NCI-H146 treated with DMSO at 0.1 percent for 48 hours (cell line): ENCODE data around the gene CEBPE.
A peak's percentile ranks its signal among the peaks of the same experiment; 100 is the strongest.
"Not testable (repeated sequence)": the region's sequence is repeated elsewhere in the genome, so short reads cannot be mapped to it uniquely, and the experiment has no call there.

Source experiments
- DNase-seq: peaks from one replicate; lab custom pipeline; 2025; ENCODE audit not compliant: unreplicated experiment; lab: John Stamatoyannopoulos, UW

CEBPE gene

DNA sequence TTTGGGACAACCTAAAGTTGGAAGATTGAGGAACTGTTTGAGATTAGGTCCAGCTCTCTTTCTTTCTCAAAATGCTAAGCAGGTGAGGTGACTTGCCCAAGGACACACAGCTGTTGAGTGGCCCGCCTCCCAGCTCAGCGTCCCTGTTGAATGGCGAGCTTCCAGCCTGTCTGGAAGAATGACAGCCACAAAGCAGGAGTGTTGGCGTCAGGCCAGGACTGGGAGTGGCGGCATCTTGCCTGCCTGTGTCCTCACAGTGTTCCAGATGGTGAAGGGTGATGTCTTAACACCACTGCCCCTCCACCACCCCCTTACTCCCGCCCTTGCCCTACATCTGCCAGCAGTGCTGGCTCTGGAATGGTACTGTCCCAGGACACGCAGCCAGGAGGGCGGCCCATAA lies 4.4 kb upstream of the CEBPE start:
- no peak for DNase-seq

GRCh38 chr14:23122086-23122485 lies 3.0 kb upstream of the CEBPE start:
- DNase-seq, result no peak

- DNase-seq, result no peak
These were observed 2.3 kb upstream of the CEBPE start for GRCh38 chr14:23121361-23121771.

DNA sequence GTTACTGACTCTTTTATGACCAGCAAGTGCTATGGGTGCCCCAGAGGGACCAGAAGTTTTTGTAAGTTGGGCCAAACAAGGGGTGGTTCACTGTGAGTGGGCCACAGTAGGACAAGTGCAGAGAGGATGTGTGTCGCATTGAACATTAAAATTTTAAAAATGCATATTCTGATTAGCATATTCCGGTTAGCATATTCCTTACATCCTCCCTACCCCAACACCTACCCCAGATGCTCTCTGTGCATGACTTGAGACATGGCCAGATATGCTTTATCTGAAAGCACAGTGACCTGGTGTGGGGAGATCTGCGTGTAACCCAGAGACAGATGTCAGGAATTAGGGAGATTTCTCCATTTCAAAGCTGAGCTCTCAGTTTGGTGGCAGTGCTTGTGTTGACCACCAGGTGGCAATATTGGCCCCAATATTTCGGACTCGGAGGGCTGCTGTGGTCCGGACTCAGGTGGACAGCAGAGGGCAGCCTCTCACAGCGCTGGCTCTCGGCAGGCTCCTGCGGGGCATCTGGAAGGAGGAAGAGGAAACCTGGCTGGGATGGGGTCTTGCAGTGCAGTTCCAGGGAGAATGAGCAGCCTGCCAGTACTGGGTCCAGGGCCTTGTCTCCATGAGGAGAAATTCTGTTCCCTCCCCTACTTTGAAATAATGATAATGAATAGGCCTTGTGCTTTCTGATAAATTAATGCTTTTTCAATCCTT lies 1.6 kb upstream of the CEBPE start:
- DNase-seq, result peak; percentile 61

GRCh38 chr14:23119363-23120327 lies 590 bp upstream of the CEBPE start:
- DNase-seq, result no peak

DNA sequence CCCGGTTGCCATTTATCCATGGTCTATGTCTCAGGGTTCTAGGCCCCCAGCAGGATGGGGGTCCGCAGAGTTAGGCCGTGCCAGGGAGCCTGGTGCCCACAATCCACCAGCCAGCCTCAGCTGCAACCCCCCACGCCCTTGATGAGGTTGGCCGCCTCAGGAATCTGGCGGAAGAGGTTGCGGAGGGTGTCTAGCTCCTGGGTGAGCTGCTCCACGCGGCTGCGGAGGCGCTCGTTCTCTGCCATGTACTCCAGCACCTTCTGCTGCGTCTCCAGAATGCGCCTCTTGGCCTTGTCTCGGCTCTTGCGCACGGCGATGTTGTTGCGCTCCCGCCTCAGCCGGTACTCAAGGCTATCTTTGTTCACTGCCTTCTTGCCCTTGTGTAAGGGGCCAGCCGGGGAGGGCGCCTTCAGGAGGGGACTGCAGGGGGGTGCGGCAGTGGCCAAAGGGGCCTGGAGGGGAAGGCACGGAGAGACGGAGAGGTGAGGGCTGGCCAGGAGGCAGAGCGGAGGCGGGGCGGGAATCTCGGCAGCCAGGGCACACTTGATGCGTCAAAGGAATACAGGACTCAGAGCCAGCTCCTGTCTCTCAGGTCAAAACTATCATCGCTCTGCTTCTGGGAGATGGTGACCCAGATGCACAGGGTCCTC lies 1.6 kb downstream of the CEBPE start:
- no peak for DNase-seq

DNA sequence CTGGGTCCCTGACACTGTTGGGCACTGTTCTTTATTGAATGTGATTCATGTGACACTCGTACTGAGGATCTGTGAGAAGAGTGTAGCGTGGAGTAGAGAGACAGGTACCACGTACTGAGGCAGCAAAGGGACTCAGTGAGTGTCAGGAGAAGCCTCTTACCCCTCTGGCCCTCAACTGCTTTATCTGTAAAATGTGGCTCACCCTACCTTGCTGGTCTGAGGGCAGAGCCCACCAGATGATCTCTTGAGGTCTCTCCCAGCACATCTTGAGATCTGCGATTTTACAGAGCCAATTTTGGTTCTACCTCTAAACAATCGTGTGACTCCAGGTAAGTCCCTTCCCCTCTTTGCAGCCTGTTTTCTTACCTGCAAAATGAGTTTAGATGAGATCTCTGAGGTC lies 3.1 kb downstream of the CEBPE start:
- no peak for DNase-seq

- DNase-seq, result no peak
These were observed 3.9 kb downstream of the CEBPE start for GRCh38 chr14:23115039-23115731.

- DNase-seq, result no peak
These were observed 4.4 kb downstream of the CEBPE start for GRCh38 chr14:23114669-23115038.

DNA sequence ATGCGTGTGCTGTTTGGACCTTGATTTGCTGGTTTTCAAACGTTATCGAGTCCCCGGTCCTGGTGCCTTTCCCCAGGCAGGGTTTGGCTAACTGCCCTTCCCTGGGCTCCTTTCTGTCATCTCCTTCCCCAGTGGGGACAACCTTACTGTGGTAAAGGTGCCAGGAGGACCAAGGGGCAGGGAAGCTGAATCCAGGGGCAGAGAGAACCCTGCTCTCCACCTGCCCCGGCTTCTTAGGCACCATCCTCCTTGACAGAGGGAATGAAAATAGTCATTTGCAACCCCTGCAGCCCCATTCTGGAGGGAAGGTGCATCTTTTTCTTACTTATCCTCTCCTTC lies 5.0 kb downstream of the CEBPE start:
- DNase-seq, result no peak

- no peak for DNase-seq
These were observed 5.5 kb downstream of the CEBPE start for GRCh38 chr14:23113431-23114119.

- DNase-seq, result no peak
These were observed 6.5 kb downstream of the CEBPE start for GRCh38 chr14:23112359-23113178.

DNA sequence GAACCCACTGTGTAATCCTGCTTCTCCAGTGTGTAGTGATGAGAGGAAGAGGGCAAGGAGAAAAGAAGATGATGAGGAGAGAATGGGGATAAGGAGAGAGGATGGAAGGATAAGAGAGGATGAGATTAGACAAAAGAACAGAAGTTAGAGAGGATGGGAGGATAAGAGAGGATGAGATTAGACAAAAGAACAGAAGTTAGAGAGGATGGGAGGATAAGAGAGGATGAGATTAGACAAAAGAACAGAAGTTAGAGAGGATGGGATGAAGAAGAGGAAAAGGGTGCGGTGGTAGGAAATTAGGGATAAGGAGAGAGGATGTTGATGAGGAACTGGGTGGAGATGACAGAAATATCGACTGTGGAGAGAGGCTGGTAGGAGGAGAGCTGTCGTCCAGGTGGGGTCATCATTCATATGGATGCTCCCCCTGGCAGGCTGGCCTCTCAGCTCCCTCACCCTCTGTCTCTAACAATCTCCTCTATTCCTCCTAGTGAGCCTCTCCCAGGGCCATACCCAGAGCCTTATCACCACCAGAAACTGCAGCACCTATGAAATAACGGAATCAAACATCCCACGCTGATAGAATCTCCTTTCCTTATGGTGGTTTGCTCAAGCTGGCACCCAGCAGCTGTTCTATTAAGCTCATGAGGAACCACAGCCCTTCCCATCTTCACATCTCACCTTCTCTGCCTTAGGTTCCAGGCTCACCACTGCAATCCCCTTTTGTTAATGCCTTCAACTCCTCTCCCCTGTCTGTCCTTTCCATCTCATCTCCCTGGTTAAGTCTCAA lies 8.3 kb downstream of the CEBPE start:
- DNase-seq, result no peak

DNA sequence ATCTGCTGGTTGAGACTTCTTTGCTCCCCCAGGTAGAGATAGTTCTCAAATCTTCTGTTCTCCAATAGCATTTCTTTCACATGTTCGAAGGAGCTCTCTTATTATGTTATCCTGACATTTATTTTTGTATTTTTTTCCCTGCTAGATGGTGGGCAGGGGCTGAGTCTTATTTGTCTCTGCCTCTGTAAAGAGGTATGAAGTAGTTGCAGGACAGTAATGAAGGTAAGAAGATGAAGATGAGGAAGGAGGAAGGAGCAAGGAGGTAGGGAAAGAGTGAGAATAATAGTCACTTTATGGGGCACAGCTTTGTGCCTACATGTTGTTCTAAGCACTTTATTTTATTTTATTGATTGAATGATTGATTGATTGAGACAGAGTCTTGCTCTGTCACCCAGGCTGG lies 9.3 kb downstream of the CEBPE start:
- DNase-seq, result no peak

DNA sequence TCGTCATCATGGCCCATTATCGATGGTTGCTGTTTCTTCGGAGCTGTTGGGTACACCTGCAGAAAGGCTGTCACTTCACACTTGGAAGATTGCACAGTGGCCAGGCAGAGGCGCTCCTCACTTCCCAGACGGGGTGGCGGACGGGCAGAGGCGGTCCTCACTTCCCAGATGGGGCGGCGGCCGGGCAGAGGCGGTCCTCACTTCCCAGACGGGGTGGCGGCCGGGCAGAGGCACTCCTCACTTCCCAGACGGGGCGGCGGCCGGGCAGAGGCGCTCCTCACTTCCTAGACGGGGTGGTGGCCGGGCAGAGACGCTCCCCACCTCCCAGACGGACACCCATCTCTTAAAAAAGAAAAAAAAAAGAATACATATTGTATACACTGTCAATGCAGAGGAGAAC lies 10.9 kb downstream of the CEBPE start:
- not testable (repeated sequence) for DNase-seq

GRCh38 chr14:23107620-23108019 lies 11.4 kb downstream of the CEBPE start:
- not testable (repeated sequence) for DNase-seq

GRCh38 chr14:23106747-23107045 lies 12.4 kb downstream of the CEBPE start:
- no peak for DNase-seq

DNA sequence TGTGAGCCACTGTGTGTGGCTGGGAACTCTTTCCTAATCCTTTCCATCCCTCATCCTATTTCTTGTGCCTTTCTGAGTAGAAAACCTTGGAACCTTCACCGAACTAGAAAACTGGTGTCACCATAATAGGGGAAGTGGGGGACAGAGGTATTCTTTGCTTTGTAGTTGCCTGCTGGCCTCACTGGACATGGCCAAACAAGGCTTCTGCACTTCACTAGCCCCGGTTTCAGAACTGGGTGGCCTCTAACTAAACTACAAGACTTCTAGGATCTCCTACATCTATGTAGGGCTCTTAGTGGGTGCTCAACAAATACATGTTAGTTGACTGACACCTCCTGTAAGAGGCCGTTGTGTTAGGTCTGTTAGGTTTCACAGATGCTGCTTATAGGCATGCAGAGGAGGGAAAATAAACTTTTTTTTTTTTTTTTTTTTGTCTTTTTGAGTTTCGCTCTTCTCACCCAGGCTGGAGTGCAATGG lies 13.7 kb downstream of the CEBPE start:
- no peak for DNase-seq
